ACC112 (cell line): ENCODE results near the gene PCNP.
"Not testable (repeated sequence)": the region's sequence is repeated elsewhere in the genome, so short reads cannot be mapped to it uniquely, and the experiment has no call there.

Source experiments
- H2AFZ ChIP-seq: fragments of 200-600 bp; sonication (generic); one replicate; pipeline ENCODE4 v1.6.0; 2017; ENCODE audit warnings: antibody characterized with exemption, low read length; ENCODE audit not compliant: unreplicated experiment
- H3K27ac ChIP-seq: fragments of 200-600 bp; sonication (generic); 2 replicates; pipeline ENCODE4 v1.5.1; 2014; ENCODE audit warnings: low read depth, mild to moderate bottlenecking, antibody characterized with exemption, low read length, moderate library complexity
- H3K27me3 ChIP-seq: fragments of 200-600 bp; sonication (generic); 2 replicates; pipeline ENCODE4 v1.6.1; 2014; ENCODE audit warnings: mild to moderate bottlenecking, antibody characterized with exemption, low read length, moderate library complexity, mixed read lengths; ENCODE audit not compliant: insufficient read depth
- H3K36me3 ChIP-seq: fragments of 200-600 bp; sonication (generic); 2 replicates; pipeline ENCODE4 v1.6.1; 2016; ENCODE audit warnings: mild to moderate bottlenecking, antibody characterized with exemption, low read length, moderate library complexity, mixed read lengths; ENCODE audit not compliant: insufficient read depth
- H3K4me1 ChIP-seq: fragments of 200-600 bp; sonication (generic); one replicate; pipeline ENCODE4 v1.6.1; 2016; ENCODE audit warnings: low read length, mixed read lengths; ENCODE audit not compliant: insufficient read depth, unreplicated experiment, control insufficient read depth
- H3K4me3 ChIP-seq: fragments of 200-600 bp; sonication (generic); 2 replicates; pipeline ENCODE4 v1.5.1; 2014; ENCODE audit warnings: mild to moderate bottlenecking, low read depth, low read length
- H3K79me2 ChIP-seq: fragments of 200-600 bp; sonication (generic); one replicate; pipeline ENCODE4 v1.6.0; 2016; ENCODE audit warnings: low read length; ENCODE audit not compliant: control insufficient read depth, unreplicated experiment, insufficient read depth

Gene PCNP

DNA sequence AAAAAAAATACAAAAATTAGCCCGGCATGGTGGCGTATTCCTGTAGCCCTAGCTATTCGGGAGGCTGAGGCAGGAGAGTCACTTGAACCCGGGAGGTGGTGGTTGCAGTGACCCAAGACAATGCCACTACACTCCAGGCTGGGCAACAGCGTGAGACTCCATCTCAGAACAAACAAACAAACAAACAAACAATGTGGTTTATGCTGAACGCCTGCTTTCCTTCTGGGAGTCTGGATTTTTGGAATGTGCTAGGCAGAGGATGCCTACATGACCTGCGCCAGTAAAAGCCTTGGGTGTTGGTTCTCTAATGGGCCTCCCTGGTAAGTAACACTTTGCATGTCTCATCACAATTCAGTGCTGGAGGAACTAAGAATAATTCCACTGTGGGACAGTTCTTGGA lies 43.5 kb downstream of the PCNP start:
- no peaks in the 10 kb centered on the region for H3K79me2 ChIP-seq
- no peaks in the 10 kb centered on the region for H3K4me1 ChIP-seq
- H2AFZ ChIP-seq = no peak overlapping the region
- H3K4me3 ChIP-seq = no peak overlapping the region
- H3K27me3 ChIP-seq = no peaks in the 10 kb centered on the region
- no peaks in the 10 kb centered on the region for H3K36me3 ChIP-seq
- no peak overlapping the region for H3K27ac ChIP-seq

DNA sequence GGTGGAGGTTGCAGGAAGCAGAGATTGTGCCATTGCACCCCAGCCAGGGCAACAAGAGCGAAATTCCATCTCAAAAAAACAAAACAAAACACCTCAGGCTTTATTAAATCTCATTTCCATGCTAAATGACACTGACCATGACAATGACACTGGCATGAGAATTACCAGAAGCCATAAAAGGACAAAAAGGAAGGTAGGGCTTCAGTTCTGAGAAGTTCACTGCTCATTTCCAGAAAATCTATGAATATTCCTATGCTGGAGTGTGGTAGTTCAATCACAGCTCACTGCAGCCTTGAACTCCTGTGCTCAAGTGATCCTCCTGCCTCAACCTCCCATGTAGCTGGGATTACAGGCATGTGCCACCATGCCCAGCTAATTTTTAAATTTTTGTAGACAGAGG lies 44.7 kb downstream of the PCNP start:
- no peaks in the 10 kb centered on the region for H3K36me3 ChIP-seq
- no peaks in the 10 kb centered on the region for H3K27me3 ChIP-seq
- no peaks in the 10 kb centered on the region for H3K4me1 ChIP-seq
- H3K79me2 ChIP-seq = no peaks in the 10 kb centered on the region
- H3K27ac ChIP-seq = no peak overlapping the region
- no peak overlapping the region for H3K4me3 ChIP-seq
- H2AFZ ChIP-seq = no peak overlapping the region

DNA sequence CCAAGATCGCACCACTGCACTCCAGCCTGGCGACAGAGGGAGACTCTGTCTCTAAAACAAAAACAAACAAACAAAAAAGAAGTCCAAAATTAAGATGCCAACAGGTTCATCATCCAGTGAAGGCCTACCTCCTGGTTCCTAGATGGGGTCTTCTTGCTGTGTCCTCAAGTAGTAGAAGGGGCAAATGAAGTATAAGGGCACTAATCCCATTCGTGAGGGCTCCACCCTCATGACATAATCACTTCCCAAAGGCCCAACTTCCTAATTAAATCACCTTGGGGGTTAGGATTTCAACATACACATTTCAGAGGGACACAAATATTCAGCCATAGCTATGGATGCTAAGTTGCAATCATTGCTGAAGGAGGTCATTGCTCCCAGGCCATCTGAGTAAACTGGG lies 45.8 kb downstream of the PCNP start:
- Histone ChIP-seq H3K36me3 (no peaks in the 10 kb centered on the region), H2AFZ (no peak overlapping the region), H3K27me3 (no peaks in the 10 kb centered on the region), H3K79me2 (no peaks in the 10 kb centered on the region), H3K27ac (no peak overlapping the region), H3K4me1 (no peaks in the 10 kb centered on the region), H3K4me3 (no peak overlapping the region)

DNA sequence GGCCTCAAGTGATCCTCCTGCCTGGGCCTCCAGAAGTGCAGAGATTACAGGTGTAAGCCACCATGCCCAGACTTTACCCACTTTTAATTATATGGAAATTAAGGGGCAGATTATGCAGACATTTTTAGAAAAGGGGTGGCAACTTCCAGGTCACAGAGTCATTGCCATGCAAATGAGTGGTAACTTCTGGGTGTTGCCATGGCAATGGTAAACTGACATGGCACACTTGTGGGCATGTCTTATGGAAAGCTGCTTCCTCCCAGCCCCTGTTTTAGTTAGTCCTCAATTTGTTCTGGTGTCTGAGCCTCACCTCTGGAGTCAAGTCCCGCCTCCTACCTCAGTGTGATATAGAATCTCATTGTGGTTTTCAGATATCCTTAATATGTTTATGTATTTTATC lies 49.7 kb downstream of the PCNP start:
- no peaks in the 10 kb centered on the region for H3K27me3 ChIP-seq
- H3K27ac ChIP-seq = no peak overlapping the region
- H3K79me2 ChIP-seq = no peaks in the 10 kb centered on the region
- no peak overlapping the region for H3K4me3 ChIP-seq
- no peaks in the 10 kb centered on the region for H3K36me3 ChIP-seq
- no peak overlapping the region for H2AFZ ChIP-seq
- H3K4me1 ChIP-seq = no peaks in the 10 kb centered on the region

DNA sequence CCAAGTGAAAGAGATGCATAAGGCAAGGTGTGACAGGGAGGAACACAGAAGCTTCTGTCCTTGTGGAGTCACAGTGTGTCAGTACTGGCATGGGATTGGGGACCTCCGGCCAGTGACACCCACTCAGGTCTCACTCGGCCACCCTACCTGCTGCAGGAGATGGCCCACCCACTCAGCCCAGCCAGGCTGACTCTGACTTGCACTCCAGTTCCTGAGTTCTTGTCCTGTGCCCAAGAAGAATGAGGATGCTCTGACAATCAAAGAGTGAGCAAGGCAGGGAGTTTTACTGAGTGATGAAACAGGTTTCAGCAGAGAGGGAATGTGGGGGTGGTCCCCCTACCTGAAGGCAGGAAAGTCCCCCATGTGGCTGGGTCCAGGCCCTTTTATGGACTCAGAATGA lies 50.9 kb downstream of the PCNP start:
- Histone ChIP-seq H3K79me2 (no peaks in the 10 kb centered on the region), H3K4me3 (no peak overlapping the region), H3K4me1 (no peaks in the 10 kb centered on the region), H2AFZ (no peak overlapping the region), H3K27me3 (no peaks in the 10 kb centered on the region), H3K36me3 (no peaks in the 10 kb centered on the region), H3K27ac (no peak overlapping the region)

DNA sequence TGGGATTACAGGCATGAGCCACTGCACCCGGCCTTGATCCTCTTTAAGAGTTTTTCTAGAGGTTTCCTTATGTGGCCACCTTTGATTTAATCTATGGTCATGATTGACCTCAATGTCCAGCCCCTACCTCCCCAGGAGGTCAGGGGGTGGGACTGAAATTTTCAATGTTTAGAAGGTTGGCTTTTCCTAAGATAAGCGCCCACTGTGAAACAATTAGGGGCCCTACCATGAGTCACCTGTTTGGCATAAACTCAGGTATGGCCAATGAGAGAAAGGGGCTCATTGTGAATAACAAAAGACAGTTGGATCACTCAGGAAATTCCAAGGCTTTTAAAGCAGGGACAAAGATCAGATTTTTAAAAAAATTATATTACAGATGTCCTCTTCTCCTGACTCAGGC lies 51.9 kb downstream of the PCNP start:
- Histone ChIP-seq H2AFZ (no peak overlapping the region), H3K4me3 (no peak overlapping the region), H3K79me2 (no peaks in the 10 kb centered on the region), H3K27ac (no peak overlapping the region), H3K27me3 (no peaks in the 10 kb centered on the region), H3K36me3 (no peaks in the 10 kb centered on the region), H3K4me1 (no peaks in the 10 kb centered on the region)

DNA sequence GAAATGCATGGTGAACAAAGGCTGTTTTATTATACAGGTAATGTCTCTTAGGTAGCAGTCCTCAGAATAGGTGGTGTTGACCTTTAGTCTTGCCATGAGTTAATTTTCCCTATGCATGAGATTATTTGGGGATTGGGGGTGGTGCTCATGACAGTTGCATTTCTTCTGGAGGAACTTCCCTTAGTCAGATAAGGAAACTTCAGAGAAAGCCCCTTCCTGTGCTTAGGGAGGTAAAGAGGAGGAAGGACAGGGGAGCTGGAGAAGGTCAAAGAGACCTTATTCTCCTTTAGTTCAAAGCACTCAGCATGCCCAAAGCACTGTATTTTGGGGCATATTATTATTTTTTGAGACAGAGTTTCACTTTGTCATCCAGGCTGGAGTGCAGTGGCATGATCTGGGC lies 55.2 kb downstream of the PCNP start:
- H3K27ac ChIP-seq = no peak overlapping the region
- no peak overlapping the region for H3K4me3 ChIP-seq
- H2AFZ ChIP-seq = no peak overlapping the region
- H3K4me1 ChIP-seq = no peaks in the 10 kb centered on the region
- H3K36me3 ChIP-seq = no peaks in the 10 kb centered on the region
- no peaks in the 10 kb centered on the region for H3K27me3 ChIP-seq
- H3K79me2 ChIP-seq = no peaks in the 10 kb centered on the region

DNA sequence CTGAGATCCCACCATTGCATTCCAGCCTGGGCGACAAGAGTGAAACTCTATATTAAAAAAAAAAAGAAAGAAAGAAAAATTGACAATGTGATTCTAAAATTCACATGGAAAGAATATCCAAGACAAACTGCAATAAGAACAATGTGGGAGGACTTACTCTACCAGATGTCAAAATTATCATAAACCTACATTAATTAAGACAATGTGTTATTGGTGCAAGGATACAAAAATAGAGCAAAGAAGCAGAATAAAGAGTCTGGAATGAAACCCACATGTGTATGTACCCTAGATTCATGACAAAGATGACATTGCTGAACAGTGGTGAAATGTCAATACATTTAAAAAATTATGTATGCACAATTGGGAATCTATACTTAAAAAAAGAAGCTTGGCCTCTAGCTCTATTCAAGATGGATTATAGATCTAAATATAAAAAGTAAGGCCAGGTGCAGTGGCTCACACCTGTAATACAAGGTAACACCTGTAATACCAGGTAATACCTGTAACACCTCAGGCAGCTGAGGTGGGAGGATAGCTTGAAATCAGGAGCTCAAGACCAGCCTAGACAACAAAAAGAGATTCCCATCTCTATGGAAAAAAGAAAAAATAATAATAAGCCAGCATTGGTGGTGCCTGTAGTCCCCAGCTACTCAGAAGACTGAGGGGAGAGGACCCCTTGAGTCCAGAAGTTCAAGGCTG lies 57.3 kb downstream of the PCNP start:
- no peaks in the 10 kb centered on the region for H3K79me2 ChIP-seq
- H2AFZ ChIP-seq = no peak overlapping the region
- H3K4me1 ChIP-seq = no peaks in the 10 kb centered on the region
- H3K36me3 ChIP-seq = no peaks in the 10 kb centered on the region
- no peaks in the 10 kb centered on the region for H3K27me3 ChIP-seq
- no peak overlapping the region for H3K4me3 ChIP-seq
- no peak overlapping the region for H3K27ac ChIP-seq

DNA sequence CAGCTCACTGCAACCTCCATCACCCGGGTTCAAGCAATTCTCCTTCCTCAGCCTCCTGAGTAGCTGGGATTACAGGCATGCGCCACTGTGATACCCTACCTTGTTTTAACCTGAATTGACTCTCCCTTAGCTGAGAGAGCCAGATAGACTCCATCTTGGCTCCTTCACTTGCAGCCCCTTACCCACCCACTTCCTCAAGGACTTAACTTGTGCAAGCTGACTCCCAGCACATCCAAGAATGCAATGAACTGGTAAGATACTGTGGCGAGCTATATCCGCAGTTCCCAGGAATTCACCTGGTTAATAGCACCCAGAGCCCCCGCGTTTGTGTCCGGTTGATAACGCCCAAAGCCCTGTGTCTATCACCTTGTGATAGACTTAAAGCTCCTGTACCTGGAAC lies 58.0 kb downstream of the PCNP start:
- H3K27me3 ChIP-seq, H3K27ac ChIP-seq, H3K4me3 ChIP-seq, H3K4me1 ChIP-seq, H2AFZ ChIP-seq, H3K36me3 ChIP-seq, H3K79me2 ChIP-seq: not testable (repeated sequence)

DNA sequence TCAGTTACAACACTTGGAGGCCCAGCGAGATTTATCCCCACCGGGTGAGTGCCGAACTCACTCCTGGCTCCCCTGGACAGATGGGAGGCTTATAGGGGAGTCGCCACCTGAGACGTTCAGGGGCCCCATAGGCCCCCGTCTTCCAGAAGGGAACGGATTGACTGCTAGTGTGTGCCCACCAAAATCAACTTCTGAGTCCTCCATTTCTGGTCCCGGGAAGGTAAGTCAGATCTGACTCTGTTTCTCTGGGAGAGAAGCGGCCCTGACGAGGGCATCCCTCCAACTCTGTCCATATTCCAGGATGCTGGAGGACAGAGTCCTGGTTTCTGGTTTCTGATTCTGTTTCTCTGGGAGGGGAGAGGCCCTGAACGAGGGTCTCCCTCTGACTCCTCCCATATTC lies 58.6 kb downstream of the PCNP start:
- Histone ChIP-seq H3K27me3 (no peaks in the 10 kb centered on the region), H3K4me1 (no peaks in the 10 kb centered on the region), H3K79me2 (no peaks in the 10 kb centered on the region), H3K36me3 (no peaks in the 10 kb centered on the region), H3K4me3 (no peak overlapping the region), H3K27ac (no peak overlapping the region), H2AFZ (no peak overlapping the region)

DNA sequence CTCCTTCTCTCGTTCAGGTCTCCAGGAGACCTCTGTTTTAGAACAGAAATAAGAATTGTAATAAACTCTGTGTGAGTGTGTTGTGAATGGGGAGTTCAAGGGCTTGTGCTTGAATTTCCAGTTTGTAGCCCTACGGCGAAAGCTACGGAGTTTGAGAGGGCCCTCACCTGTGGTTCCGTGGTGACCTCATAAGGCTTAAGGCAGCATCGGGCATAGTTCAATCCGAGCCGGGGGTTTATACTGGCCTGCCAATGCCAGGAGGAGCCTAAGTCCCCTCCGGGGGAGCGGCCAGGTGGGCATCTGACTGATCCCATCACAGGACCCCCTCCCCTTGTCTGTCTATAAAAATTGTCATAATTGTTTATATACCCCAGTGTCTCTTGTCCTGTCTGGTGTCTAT lies 59.2 kb downstream of the PCNP start:
- H3K4me1 ChIP-seq = no peaks in the 10 kb centered on the region
- H3K27me3 ChIP-seq = no peaks in the 10 kb centered on the region
- H3K4me3 ChIP-seq = no peak overlapping the region
- no peaks in the 10 kb centered on the region for H3K79me2 ChIP-seq
- H3K27ac ChIP-seq = no peak overlapping the region
- no peak overlapping the region for H2AFZ ChIP-seq
- H3K36me3 ChIP-seq = no peaks in the 10 kb centered on the region
